Loucy (cell line): ENCODE data around the gene AP1M1.

Experiments used
- CTCF ChIP-seq: fragments of 200-600 bp; sonication (generic); conservative IDR thresholded peaks from 2 replicates; pipeline ENCODE4 v1.5.1; 2014; ENCODE audit warnings: mild to moderate bottlenecking, antibody characterized with exemption, low read length
- EZH2phosphoT487 ChIP-seq: fragments of 200-600 bp; IDR thresholded peaks from 2 replicates; pipeline ENCODE4 v1.6.1; 2018; ENCODE audit warnings: antibody characterized with exemption, mild to moderate bottlenecking, moderate library complexity, borderline replicate concordance

- TF ChIP-seq CTCF (no peak), EZH2phosphoT487 (no peak)
These were observed 50.8 kb downstream of the AP1M1 start for GRCh38 chr19:16248380-16249023.
